OCI-LY3 (cell line): ENCODE data around the gene GRAMD2B.
"Not testable (repeated sequence)": the region's sequence is repeated elsewhere in the genome, so short reads cannot be mapped to it uniquely, and the experiment has no call there.

Experiments used
- H2AFZ ChIP-seq: fragments of 200-600, 300-600 bp; shearing (Covaris generic); 2 replicates; pipeline ENCODE4 v1.6.0; 2014; ENCODE audit warnings: antibody characterized with exemption, low read depth, low read length
- H3K27ac ChIP-seq: fragments of 200-600, 300-600 bp; sonication (generic); 2 replicates; pipeline ENCODE4 v1.5.1; 2014; ENCODE audit warnings: mild to moderate bottlenecking, low read length, moderate library complexity, mixed read lengths
- H3K27me3 ChIP-seq: fragments of 200-600, 300-600 bp; sonication (generic); 2 replicates; pipeline ENCODE4 v1.6.1; 2014; ENCODE audit warnings: low read depth, low read length, mixed read lengths
- H3K36me3 ChIP-seq: fragments of 200-600, 300-600 bp; sonication (generic); replicated peaks from 2 replicates; pipeline ENCODE3; 2014; ENCODE audit warnings: low read depth, low read length, mixed read lengths
- H3K4me1 ChIP-seq: fragments of 300-600, 200-600 bp; sonication (generic); 2 replicates; pipeline ENCODE4 v1.6.1; 2014; ENCODE audit warnings: low read length, mixed read lengths
- H3K4me2 ChIP-seq: fragments of 200-600, 300-600 bp; sonication (generic); 2 replicates; pipeline ENCODE4 v1.6.1; 2014; ENCODE audit warnings: low read length, mixed read lengths
- H3K4me3 ChIP-seq: fragments of 300-600, 200-600 bp; sonication (generic); 2 replicates; pipeline ENCODE4 v1.5.1; 2014; ENCODE audit warnings: antibody characterized with exemption, mild to moderate bottlenecking, low read length, moderate library complexity
- H3K79me2 ChIP-seq: fragments of 300-600, 200-600 bp; shearing (Covaris generic); 2 replicates; pipeline ENCODE4 v1.6.1; 2014; ENCODE audit warnings: mild to moderate bottlenecking, low read length, mixed read lengths
- H3K9ac ChIP-seq: fragments of 300-600, 200-600 bp; shearing (Covaris generic); 2 replicates; pipeline ENCODE4 v1.6.0; 2014; ENCODE audit warnings: mild to moderate bottlenecking, low read length, moderate library complexity
- H3K9me3 ChIP-seq: fragments of 200-600, 300-600 bp; shearing (Covaris generic); 2 replicates; pipeline ENCODE4 v1.6.1; 2014; ENCODE audit warnings: low read length, mixed read lengths; ENCODE audit not compliant: insufficient read depth
- H4K20me1 ChIP-seq: fragments of 200-600, 300-600 bp; sonication (generic); 2 replicates; pipeline ENCODE4 v1.6.1; 2016; ENCODE audit warnings: low read length, mixed read lengths; ENCODE audit not compliant: insufficient read depth
- CTCF ChIP-seq: fragments of 200-600, 300-600 bp; sonication (generic); IDR thresholded peaks from 2 replicates; pipeline ENCODE4 v1.5.1; 2014; ENCODE audit warnings: antibody characterized with exemption, low read length, low read depth
- EZH2phosphoT487 ChIP-seq: fragments of 200-600 bp; shearing (Covaris generic); IDR thresholded peaks from 2 replicates; pipeline ENCODE4 v1.6.1; 2018; ENCODE audit warnings: antibody characterized with exemption, mixed run types, low read depth

Gene GRAMD2B

DNA sequence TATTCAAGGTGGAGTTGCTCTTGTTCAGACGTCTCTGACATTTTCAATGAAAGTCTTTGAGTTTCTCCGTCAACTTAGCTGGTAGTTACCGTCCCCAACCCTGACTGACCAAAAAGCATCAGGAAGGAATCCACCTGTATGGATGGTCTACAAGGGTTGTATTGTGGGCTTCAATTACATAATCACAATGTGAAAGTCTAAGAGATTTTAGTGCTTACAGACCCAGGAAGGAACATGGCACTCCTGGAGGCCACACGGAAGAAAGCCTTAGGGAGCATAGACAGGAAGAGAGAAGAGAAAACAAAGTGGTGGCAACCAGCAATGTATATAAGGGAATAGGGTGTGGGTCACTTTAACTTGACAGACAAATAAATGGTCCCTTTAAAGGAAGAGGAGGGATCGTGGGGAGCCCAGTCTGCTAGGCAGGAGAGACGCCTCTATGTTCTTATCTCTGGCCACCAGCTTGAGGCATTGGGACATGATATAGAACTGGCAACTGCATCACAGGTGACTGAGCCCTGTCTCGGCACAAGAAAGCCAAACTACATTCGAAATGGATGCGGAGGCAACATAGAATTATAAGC lies 91.4 kb downstream of the GRAMD2B start:
- no peaks in the 10 kb centered on the region for H3K27me3 ChIP-seq
- no peak overlapping the region for H3K4me2 ChIP-seq
- no peaks in the 10 kb centered on the region for H3K79me2 ChIP-seq
- H2AFZ ChIP-seq, result no peak overlapping the region
- no peak overlapping the region for H3K9ac ChIP-seq
- no peak overlapping the region for H3K4me3 ChIP-seq
- no peaks in the 10 kb centered on the region for H3K36me3 ChIP-seq
- H4K20me1 ChIP-seq, result no peaks in the 10 kb centered on the region
- no peak for TF ChIP-seq EZH2phosphoT487
- TF ChIP-seq CTCF, result no peak
- H3K27ac ChIP-seq, result no peak overlapping the region
- H3K9me3 ChIP-seq, result no peaks in the 10 kb centered on the region
- H3K4me1 ChIP-seq, result no peaks in the 10 kb centered on the region

DNA sequence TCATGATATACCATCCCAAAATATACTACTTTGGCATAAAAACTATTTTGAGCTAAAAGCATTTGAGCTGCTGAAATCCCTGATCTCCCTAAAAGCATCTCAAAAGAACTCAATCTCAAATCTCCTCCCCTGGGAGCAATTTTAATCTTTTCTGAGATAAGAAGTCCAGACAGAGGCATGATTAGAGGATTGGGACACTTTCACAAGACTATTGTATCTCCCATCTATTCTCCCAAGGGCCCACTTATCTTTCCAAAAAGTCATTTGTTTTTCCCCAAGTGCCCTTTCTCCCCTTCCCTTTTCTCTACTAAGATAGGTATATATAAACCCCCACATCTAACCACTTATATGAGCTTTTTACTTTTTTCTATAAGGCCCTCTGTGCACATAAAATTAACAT lies 92.1 kb downstream of the GRAMD2B start:
- Histone ChIP-seq H2AFZ (no peak overlapping the region), H3K4me3 (no peak overlapping the region), H3K27me3 (no peaks in the 10 kb centered on the region), H3K9me3 (no peaks in the 10 kb centered on the region), H4K20me1 (no peaks in the 10 kb centered on the region), H3K79me2 (no peaks in the 10 kb centered on the region), H3K36me3 (no peaks in the 10 kb centered on the region), H3K4me1 (no peaks in the 10 kb centered on the region), H3K27ac (no peak overlapping the region), H3K4me2 (no peak overlapping the region), H3K9ac (no peak overlapping the region)
- TF ChIP-seq CTCF (no peak), EZH2phosphoT487 (no peak)

GRCh38 chr5:126516133-126516532 lies 92.9 kb downstream of the GRAMD2B start:
- H3K4me2 ChIP-seq, result no peak overlapping the region
- TF ChIP-seq CTCF (no peak), EZH2phosphoT487 (no peak)
- H3K4me3 ChIP-seq, result no peak overlapping the region
- H3K27me3 ChIP-seq, result no peaks in the 10 kb centered on the region
- no peaks in the 10 kb centered on the region for H3K79me2 ChIP-seq
- H3K27ac ChIP-seq, result no peak overlapping the region
- no peak overlapping the region for H2AFZ ChIP-seq
- no peaks in the 10 kb centered on the region for H3K36me3 ChIP-seq
- no peak overlapping the region for H3K9ac ChIP-seq
- H3K4me1 ChIP-seq, result no peaks in the 10 kb centered on the region
- H4K20me1 ChIP-seq, result no peaks in the 10 kb centered on the region
- H3K9me3 ChIP-seq, result no peaks in the 10 kb centered on the region

- TF ChIP-seq CTCF, result no peak
- no peak for TF ChIP-seq EZH2phosphoT487
- no peak overlapping the region for H2AFZ ChIP-seq
- H3K79me2 ChIP-seq, result no peaks in the 10 kb centered on the region
- no peak overlapping the region for H3K9ac ChIP-seq
- no peak overlapping the region for H3K4me2 ChIP-seq
- H3K4me3 ChIP-seq, result no peak overlapping the region
- H3K27me3 ChIP-seq, result no peaks in the 10 kb centered on the region
- no peak overlapping the region for H3K27ac ChIP-seq
- H3K36me3 ChIP-seq, result no peaks in the 10 kb centered on the region
- H4K20me1 ChIP-seq, result no peaks in the 10 kb centered on the region
- H3K4me1 ChIP-seq, result no peaks in the 10 kb centered on the region
- H3K9me3 ChIP-seq, result no peaks in the 10 kb centered on the region
Observed at GRCh38 chr5:126516852-126517251, 93.6 kb downstream of the GRAMD2B start.

GRCh38 chr5:126519223-126519622 lies 96.0 kb downstream of the GRAMD2B start:
- not testable (repeated sequence) for H3K36me3 ChIP-seq, H3K9ac ChIP-seq, H4K20me1 ChIP-seq, H3K9me3 ChIP-seq, H3K4me2 ChIP-seq, H3K79me2 ChIP-seq, H3K27me3 ChIP-seq, H3K4me3 ChIP-seq, H3K27ac ChIP-seq, H3K4me1 ChIP-seq, H2AFZ ChIP-seq
